Testis (tissue), 2 donors: Measurements from ENCODE around the gene PDIA4.

Experiments used
- CTCF ChIP-seq, 3 experiments: fragments of 450-650 bp in 2 of 3; fragments of 200-600 bp in 1 of 3; sonication (generic) in 1 of 3; IDR thresholded peaks; one replicate each; pipeline ENCODE4 v1.5.1; 2016 to 2019; ENCODE audit warnings: antibody characterized with exemption in 3 of 3, mild to moderate bottlenecking in 2 of 3, moderate library complexity in 1 of 3
- POLR2A ChIP-seq: fragments of 450-650 bp; IDR thresholded peaks from one replicate; pipeline ENCODE4 v1.6.1; 2017; ENCODE audit warnings: antibody characterized with exemption, mild to moderate bottlenecking, moderate library complexity

- TF ChIP-seq CTCF (IDR thresholded peaks at IDR 0.05) = no peak
- no peak for TF ChIP-seq POLR2A
These were observed 25.6 kb upstream of the PDIA4 start for GRCh38 chr7:149053885-149054284.
